ENCODE measurements around the gene FAM200B.

GRCh38 chr4:15665753-15666365 lies 15.8 kb upstream of the FAM200B start:
- no peak for TF ChIP-seq YY1 (IDR thresholded peaks at IDR 0.05; ENCODE audit: insufficient read depth, insufficient read length)
- TF ChIP-seq ZNF274 (IDR thresholded peaks at IDR 0.05; ENCODE audit: low read depth, low read length): no peak
- TF ChIP-seq SUZ12 (IDR thresholded peaks at IDR 0.05; ENCODE audit: extremely low read depth, insufficient read depth, insufficient read length): no peak
